Measurements from ENCODE around the gene TBCB. TPM values are rescaled to one million over a fixed set of nuclear protein-coding genes. Genes with fewer than 3 reads are reported as not detected.

The TBCB gene
- total RNA-seq, 4 donors from 2014 or later = 60.8 to 113 (median 94.5) TPM

GRCh38 chr19:36079389-36079945, 35.8 kb upstream of the TBCB start:
- no peak for DNase-seq (ENCODE audit: low spot score in 2 of 2)
- WGBS, 2 donors = 94 to 96% methylated on average over 3 of the region's 3 CpGs
- TF ChIP-seq POLR2A (IDR thresholded peaks at IDR 0.05) (no peak), CTCF (IDR thresholded peaks at IDR 0.05) (no peak)
- no peak overlapping the region for H3K4me3 ChIP-seq (ENCODE audit: low read depth, poor library complexity, severe bottlenecking)
- intact Hi-C loops (cut with DNase I; ENCODE audit: low total_unique reads) = no loop called here

- intact Hi-C loops (cut with DNase I; ENCODE audit: low total_unique reads) = no loop called here
- no peak for DNase-seq (ENCODE audit: low spot score in 2 of 2)
- 71 to 86% methylated on average over 3 of the region's 3 CpGs for WGBS, 2 donors
- TF ChIP-seq CTCF (IDR thresholded peaks at IDR 0.05) (no peak), POLR2A (IDR thresholded peaks at IDR 0.05) (no peak)
- no peak overlapping the region for H3K4me3 ChIP-seq (ENCODE audit: low read depth, poor library complexity, severe bottlenecking)
These were observed 33.9 kb upstream of the TBCB start for GRCh38 chr19:36081385-36081784.

- no peak overlapping the region for H3K4me3 ChIP-seq (ENCODE audit: low read depth, poor library complexity, severe bottlenecking)
- 72 to 88% methylated on average over 7 of the region's 7 CpGs for WGBS, 2 donors
- intact Hi-C loops (cut with DNase I; ENCODE audit: low total_unique reads) = no loop called here
- no peak for DNase-seq (ENCODE audit: low spot score in 2 of 2)
- TF ChIP-seq POLR2A (IDR thresholded peaks at IDR 0.05) (no peak), CTCF (IDR thresholded peaks at IDR 0.05) (no peak)
These were observed 33.4 kb upstream of the TBCB start for GRCh38 chr19:36081894-36082293.

- WGBS, 2 donors = 94 to 96% methylated on average over 13 of the region's 13 CpGs
These were observed 32.4 kb upstream of the TBCB start for GRCh38 chr19:36082916-36083315.

GRCh38 chr19:36084231-36085009, 30.8 kb upstream of the TBCB start:
- WGBS, 2 donors = 91 to 98% methylated on average over 12 of the region's 12 CpGs

More at GRCh38 chr19:36082916-36083315, 32.4 kb upstream of the TBCB start:
- DNase-seq (ENCODE audit: low spot score in 2 of 2) = no peak
- intact Hi-C loops (cut with DNase I; ENCODE audit: low total_unique reads) = no loop called here
- no peak overlapping the region for H3K4me3 ChIP-seq (ENCODE audit: low read depth, poor library complexity, severe bottlenecking)
- TF ChIP-seq POLR2A (IDR thresholded peaks at IDR 0.05) (no peak), CTCF (IDR thresholded peaks at IDR 0.05) (no peak)

More at GRCh38 chr19:36084231-36085009, 30.8 kb upstream of the TBCB start:
- DNase-seq (ENCODE audit: low spot score in 2 of 2) = no peak
- no peak overlapping the region for H3K4me3 ChIP-seq (ENCODE audit: low read depth, poor library complexity, severe bottlenecking)
- intact Hi-C loops (cut with DNase I; ENCODE audit: low total_unique reads) = no loop called here
- no peak for TF ChIP-seq POLR2A (IDR thresholded peaks at IDR 0.05)
- no peak for TF ChIP-seq CTCF (IDR thresholded peaks at IDR 0.05)

Data from lower leg skin (tissue), 4 donors.